ENCODE measurements around the gene CIRBP.
"Not testable (repeated sequence)": the region's sequence is repeated elsewhere in the genome, so short reads cannot be mapped to it uniquely, and the experiment has no call there.

The CIRBP gene

GRCh38 chr19:1246265-1247087 lies 22.7 kb upstream of the CIRBP start:
- not testable (repeated sequence) for H3K27ac Mint-ChIP-seq; H3K9me3 Mint-ChIP-seq; H3K4me3 Mint-ChIP-seq; H3K36me3 Mint-ChIP-seq (ENCODE audit: low read depth); H3K27me3 Mint-ChIP-seq
- peaks cover 23% of the 10 kb centered on the region for H3K4me1 Mint-ChIP-seq (ENCODE audit: low read depth)

- no peaks in the 10 kb centered on the region for H3K27me3 Mint-ChIP-seq
- no peak overlapping the region for H3K27ac Mint-ChIP-seq
Observed at GRCh38 chr19:1247748-1248138, 21.4 kb upstream of the CIRBP start.

GRCh38 chr19:1248139-1248785 lies 20.9 kb upstream of the CIRBP start, which contains the start of gene MIDN:
Gene MIDN, plus strand, starts transcription at chr19:1248583. Its CDS starts 1,714 bp downstream, at chr19:1250297.
- Mint-ChIP-seq H3K4me1 (ENCODE audit: low read depth) (peaks cover 12% of the 10 kb centered on the region), H3K4me3 (peak within 1 kb of the TSS; percentile 79), H3K9me3 (no peaks in the 10 kb centered on the region), H3K36me3 (ENCODE audit: low read depth) (peaks cover 14% of the 10 kb centered on the region), H3K27me3 (no peaks in the 10 kb centered on the region), H3K27ac (peak within 1 kb of the TSS; percentile 77)

More at GRCh38 chr19:1247748-1248138, 21.4 kb upstream of the CIRBP start:
- peaks cover 16% of the 10 kb centered on the region for H3K4me1 Mint-ChIP-seq (ENCODE audit: low read depth)
- H3K9me3 Mint-ChIP-seq = no peaks in the 10 kb centered on the region
- peak overlapping the region; percentile 23 for H3K4me3 Mint-ChIP-seq
- H3K36me3 Mint-ChIP-seq (ENCODE audit: low read depth) = peaks cover 13% of the 10 kb centered on the region

- Mint-ChIP-seq H3K9me3 (no peaks in the 10 kb centered on the region), H3K4me3 (peak overlapping the region; percentile 79), H3K27me3 (no peaks in the 10 kb centered on the region), H3K27ac (peak overlapping the region; percentile 77), H3K36me3 (ENCODE audit: low read depth) (peaks cover 17% of the 10 kb centered on the region), H3K4me1 (ENCODE audit: low read depth) (peaks cover 11% of the 10 kb centered on the region)
Observed at GRCh38 chr19:1248786-1249297, 20.3 kb upstream of the CIRBP start.

- H3K4me1 Mint-ChIP-seq (ENCODE audit: low read depth) = peaks cover 11% of the 10 kb centered on the region
- peaks cover 18% of the 10 kb centered on the region for H3K36me3 Mint-ChIP-seq (ENCODE audit: low read depth)
- H3K4me3 Mint-ChIP-seq = peak overlapping the region; percentile 79
- peak overlapping the region; percentile 71 for H3K27ac Mint-ChIP-seq
- no peaks in the 10 kb centered on the region for H3K27me3 Mint-ChIP-seq
- H3K9me3 Mint-ChIP-seq = no peaks in the 10 kb centered on the region
Observed at GRCh38 chr19:1249298-1249989, 19.7 kb upstream of the CIRBP start.

- Mint-ChIP-seq H3K27ac (peak overlapping the region; percentile 71), H3K4me1 (ENCODE audit: low read depth) (peaks cover 13% of the 10 kb centered on the region), H3K27me3 (no peaks in the 10 kb centered on the region)
Observed at GRCh38 chr19:1249990-1250436, 19.1 kb upstream of the CIRBP start.

GRCh38 chr19:1250437-1251260 lies 18.5 kb upstream of the CIRBP start:
- Mint-ChIP-seq H3K4me3 (peak overlapping the region; percentile 94), H3K27me3 (no peaks in the 10 kb centered on the region), H3K9me3 (no peaks in the 10 kb centered on the region), H3K27ac (peak overlapping the region; percentile 95), H3K4me1 (ENCODE audit: low read depth) (peaks cover 14% of the 10 kb centered on the region), H3K36me3 (ENCODE audit: low read depth) (peaks cover 28% of the 10 kb centered on the region)

More at GRCh38 chr19:1249990-1250436, 19.1 kb upstream of the CIRBP start:
- H3K9me3 Mint-ChIP-seq = no peaks in the 10 kb centered on the region
- H3K4me3 Mint-ChIP-seq = peak overlapping the region; percentile 79
- peaks cover 23% of the 10 kb centered on the region for H3K36me3 Mint-ChIP-seq (ENCODE audit: low read depth)

- peak overlapping the region; percentile 95 for H3K27ac Mint-ChIP-seq
- H3K4me1 Mint-ChIP-seq (ENCODE audit: low read depth) = peaks cover 17% of the 10 kb centered on the region
- H3K4me3 Mint-ChIP-seq = peak overlapping the region; percentile 94
- peaks cover 31% of the 10 kb centered on the region for H3K36me3 Mint-ChIP-seq (ENCODE audit: low read depth)
- no peaks in the 10 kb centered on the region for H3K9me3 Mint-ChIP-seq
- no peaks in the 10 kb centered on the region for H3K27me3 Mint-ChIP-seq
Observed at GRCh38 chr19:1251330-1252220, 17.6 kb upstream of the CIRBP start.

- Mint-ChIP-seq H3K4me3 (peak overlapping the region; percentile 94), H3K27ac (peak overlapping the region; percentile 86), H3K27me3 (no peaks in the 10 kb centered on the region), H3K4me1 (ENCODE audit: low read depth) (peaks cover 21% of the 10 kb centered on the region), H3K9me3 (no peaks in the 10 kb centered on the region), H3K36me3 (ENCODE audit: low read depth) (peaks cover 32% of the 10 kb centered on the region)
Observed at GRCh38 chr19:1252221-1252820, 16.8 kb upstream of the CIRBP start.

- Mint-ChIP-seq H3K36me3 (ENCODE audit: low read depth) (peaks cover 39% of the 10 kb centered on the region), H3K4me1 (ENCODE audit: low read depth) (peaks cover 28% of the 10 kb centered on the region)
Observed at GRCh38 chr19:1252821-1253513, 16.2 kb upstream of the CIRBP start.

GRCh38 chr19:1253514-1254080 lies 15.5 kb upstream of the CIRBP start:
- H3K4me3 Mint-ChIP-seq = peak overlapping the region; percentile 73
- no peaks in the 10 kb centered on the region for H3K27me3 Mint-ChIP-seq
- H3K36me3 Mint-ChIP-seq (ENCODE audit: low read depth) = peaks cover 39% of the 10 kb centered on the region
- H3K4me1 Mint-ChIP-seq (ENCODE audit: low read depth) = peaks cover 34% of the 10 kb centered on the region
- H3K27ac Mint-ChIP-seq = peak overlapping the region; percentile 87
- no peaks in the 10 kb centered on the region for H3K9me3 Mint-ChIP-seq

More at GRCh38 chr19:1252821-1253513, 16.2 kb upstream of the CIRBP start:
- peak overlapping the region; percentile 87 for H3K27ac Mint-ChIP-seq
- no peaks in the 10 kb centered on the region for H3K27me3 Mint-ChIP-seq
- H3K4me3 Mint-ChIP-seq = peak overlapping the region; percentile 73
- H3K9me3 Mint-ChIP-seq = no peaks in the 10 kb centered on the region

- no peaks in the 10 kb centered on the region for H3K9me3 Mint-ChIP-seq
- H3K4me1 Mint-ChIP-seq (ENCODE audit: low read depth) = peaks cover 39% of the 10 kb centered on the region
- H3K27ac Mint-ChIP-seq = no peak overlapping the region
- peaks cover 39% of the 10 kb centered on the region for H3K36me3 Mint-ChIP-seq (ENCODE audit: low read depth)
- peak overlapping the region; percentile 20 for H3K4me3 Mint-ChIP-seq
- no peaks in the 10 kb centered on the region for H3K27me3 Mint-ChIP-seq
Observed at GRCh38 chr19:1254081-1254527, 15.0 kb upstream of the CIRBP start.

Data from stimulated activated naive CD8-positive, alpha-beta T cell treated with anti-CD3 and anti-CD28 coated beads, Interleukin-15, Interleukin-2, amounts not matched to agents 100 ng/mL and 50 ng/mL, for 24 hours (primary cell).